VCaP (cell line): ENCODE measurements around the gene HSP90AA1.
A peak's percentile ranks its signal among the peaks of the same experiment; 100 is the strongest.
"Not testable (repeated sequence)": the region's sequence is repeated elsewhere in the genome, so short reads cannot be mapped to it uniquely, and the experiment has no call there.

Experiments used
- H3K27ac ChIP-seq: fragments of 450-650 bp; 2 replicates; pipeline ENCODE4 v1.5.1; 2017
- TF ChIP-seq, protein P1 (sequence below): fragments of 450-650 bp; conservative IDR thresholded peaks from 2 replicates; pipeline ENCODE4 v1.5.1; 2017; ENCODE audit warnings: mild to moderate bottlenecking, moderate library complexity

Gene HSP90AA1

DNA sequence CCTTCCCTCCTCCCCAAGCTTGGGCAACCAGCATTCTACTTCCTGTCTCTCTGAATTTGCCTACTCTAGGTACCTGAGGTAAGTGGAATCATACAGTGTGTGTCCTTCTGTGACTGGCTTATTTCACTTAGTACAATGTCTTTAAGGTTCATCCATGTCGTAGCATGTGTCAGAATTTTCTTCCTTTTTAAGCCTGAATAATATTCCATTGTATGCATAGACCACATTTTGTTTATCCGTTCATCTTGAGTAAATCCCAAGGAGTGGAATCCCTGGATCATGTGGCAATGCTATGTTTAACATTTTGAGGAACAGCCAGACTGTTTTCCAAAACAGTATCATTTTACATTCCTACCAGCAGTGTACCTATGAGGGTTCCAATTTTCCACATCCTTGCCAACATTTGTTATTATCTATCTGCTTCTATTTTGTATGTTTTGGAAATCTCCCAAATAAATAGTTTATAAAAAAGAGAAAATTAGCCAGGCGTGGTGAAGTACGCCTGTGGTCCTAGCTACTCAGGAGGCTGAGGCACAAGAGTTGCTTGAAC, 12.4 kb downstream of the HSP90AA1 start:
- no peak overlapping the region for H3K27ac ChIP-seq

DNA sequence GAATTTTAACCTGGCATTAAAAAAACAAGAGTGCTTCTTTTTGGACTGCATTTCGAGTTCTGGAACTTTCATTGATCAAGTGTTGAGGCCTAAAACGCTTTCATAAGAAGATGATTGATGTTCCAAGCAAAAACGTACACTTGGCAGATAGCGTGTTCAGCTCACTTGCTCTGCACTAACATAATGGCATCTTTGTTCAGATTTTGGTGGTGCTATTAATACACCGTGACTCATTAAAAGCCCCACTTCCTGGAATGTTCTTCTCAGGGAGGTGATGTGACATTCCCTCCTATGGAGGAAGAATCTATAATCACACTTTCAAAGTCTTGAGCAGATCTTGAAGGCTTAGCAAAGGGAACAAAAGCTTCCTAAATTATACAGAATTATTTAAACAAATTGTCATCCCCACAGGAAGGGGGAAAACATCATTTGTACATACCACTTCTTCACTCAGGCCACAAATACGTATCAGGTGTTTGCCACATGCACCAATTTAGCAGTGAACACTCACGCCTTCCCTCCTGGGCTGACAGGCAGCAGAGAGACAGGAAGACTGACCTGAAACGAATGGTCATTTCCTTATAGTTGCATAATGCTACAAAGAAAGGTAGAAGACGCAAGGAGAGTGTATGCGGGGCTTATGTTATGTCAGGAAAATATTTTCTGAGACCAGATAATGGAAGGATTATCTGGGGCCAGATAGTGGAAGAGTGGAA, 15.4 kb downstream of the HSP90AA1 start:
- TF ChIP-seq, protein P1, sequence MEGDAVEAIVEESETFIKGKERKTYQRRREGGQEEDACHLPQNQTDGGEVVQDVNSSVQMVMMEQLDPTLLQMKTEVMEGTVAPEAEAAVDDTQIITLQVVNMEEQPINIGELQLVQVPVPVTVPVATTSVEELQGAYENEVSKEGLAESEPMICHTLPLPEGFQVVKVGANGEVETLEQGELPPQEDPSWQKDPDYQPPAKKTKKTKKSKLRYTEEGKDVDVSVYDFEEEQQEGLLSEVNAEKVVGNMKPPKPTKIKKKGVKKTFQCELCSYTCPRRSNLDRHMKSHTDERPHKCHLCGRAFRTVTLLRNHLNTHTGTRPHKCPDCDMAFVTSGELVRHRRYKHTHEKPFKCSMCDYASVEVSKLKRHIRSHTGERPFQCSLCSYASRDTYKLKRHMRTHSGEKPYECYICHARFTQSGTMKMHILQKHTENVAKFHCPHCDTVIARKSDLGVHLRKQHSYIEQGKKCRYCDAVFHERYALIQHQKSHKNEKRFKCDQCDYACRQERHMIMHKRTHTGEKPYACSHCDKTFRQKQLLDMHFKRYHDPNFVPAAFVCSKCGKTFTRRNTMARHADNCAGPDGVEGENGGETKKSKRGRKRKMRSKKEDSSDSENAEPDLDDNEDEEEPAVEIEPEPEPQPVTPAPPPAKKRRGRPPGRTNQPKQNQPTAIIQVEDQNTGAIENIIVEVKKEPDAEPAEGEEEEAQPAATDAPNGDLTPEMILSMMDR: no peak
- no peak overlapping the region for H3K27ac ChIP-seq

More for the DNA sequence above, 12.4 kb downstream of the HSP90AA1 start:
- TF ChIP-seq, protein P1: no peak

DNA sequence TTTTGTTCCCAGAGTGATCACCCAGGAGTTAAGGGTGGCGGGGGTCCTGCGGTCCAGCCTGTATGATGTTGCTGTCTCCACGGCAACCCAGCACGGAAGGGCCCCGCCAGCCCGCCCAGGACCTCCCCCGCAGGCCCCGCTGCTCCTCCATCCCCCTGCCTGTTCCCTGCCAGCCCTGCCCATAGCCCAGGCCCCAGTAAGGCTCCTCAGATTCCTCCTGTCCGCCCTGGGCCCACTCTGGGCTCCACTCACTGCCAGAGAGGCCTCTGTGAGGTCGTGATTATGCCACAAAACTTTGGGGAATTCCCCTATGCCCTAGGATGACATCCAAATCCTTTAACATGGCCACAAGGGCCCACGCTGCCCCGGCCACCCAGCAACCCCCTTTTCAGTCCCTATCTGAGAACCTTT, 20.8 kb downstream of the HSP90AA1 start:
- H3K27ac ChIP-seq: no peak overlapping the region
- TF ChIP-seq, protein P1: no peak

DNA sequence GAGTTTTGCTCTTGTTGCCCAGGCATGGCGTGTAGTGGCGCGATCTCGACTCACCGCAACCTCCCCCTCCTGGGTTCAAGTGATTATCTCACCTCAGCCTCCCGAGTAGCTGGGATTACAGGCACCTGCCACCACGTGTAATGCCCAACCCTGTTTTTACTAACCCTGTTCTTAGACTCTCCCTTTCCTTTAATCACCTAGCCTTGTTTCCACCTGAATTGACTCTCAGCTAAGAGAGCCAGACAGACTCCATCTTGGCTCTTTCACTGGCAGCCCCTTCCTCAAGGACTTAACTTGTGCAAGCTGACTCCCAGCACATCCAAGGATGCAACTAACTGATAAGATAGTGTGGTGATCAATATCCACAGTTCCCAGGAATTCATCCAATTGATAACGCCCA, 22.3 kb downstream of the HSP90AA1 start:
- not testable (repeated sequence) for H3K27ac ChIP-seq

DNA sequence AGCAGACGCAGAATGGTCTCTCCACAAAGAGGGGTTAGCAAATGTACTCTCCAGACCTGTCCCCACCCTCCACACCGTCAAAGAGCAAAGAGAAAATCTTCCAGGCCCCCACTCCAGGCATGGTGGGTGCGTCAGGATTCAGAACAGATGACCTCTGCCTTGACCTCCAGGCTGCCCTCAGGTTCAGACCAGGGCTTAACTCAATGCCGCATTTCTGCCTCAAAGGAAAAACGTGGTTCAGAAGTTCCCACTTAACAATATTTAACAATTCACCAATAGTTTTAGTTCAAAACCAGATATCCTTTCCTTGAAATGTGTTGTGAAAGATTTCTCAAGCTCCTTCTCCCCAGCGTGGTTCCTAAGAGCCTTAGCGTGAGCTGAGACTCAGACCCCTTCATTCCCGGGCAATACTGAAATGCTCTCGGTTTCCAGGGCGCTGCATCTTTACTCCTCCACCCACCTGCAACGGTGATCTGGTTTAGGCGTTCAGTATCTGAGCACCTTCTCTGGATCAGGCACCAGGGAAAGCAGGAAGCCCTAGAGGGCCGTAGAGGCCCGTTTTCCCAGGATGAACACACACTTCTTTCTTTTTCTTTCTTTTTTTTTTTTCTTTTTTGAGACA, 22.9 kb downstream of the HSP90AA1 start:
- TF ChIP-seq, protein P1: no peak
- peak overlapping the region; percentile 51 for H3K27ac ChIP-seq

DNA sequence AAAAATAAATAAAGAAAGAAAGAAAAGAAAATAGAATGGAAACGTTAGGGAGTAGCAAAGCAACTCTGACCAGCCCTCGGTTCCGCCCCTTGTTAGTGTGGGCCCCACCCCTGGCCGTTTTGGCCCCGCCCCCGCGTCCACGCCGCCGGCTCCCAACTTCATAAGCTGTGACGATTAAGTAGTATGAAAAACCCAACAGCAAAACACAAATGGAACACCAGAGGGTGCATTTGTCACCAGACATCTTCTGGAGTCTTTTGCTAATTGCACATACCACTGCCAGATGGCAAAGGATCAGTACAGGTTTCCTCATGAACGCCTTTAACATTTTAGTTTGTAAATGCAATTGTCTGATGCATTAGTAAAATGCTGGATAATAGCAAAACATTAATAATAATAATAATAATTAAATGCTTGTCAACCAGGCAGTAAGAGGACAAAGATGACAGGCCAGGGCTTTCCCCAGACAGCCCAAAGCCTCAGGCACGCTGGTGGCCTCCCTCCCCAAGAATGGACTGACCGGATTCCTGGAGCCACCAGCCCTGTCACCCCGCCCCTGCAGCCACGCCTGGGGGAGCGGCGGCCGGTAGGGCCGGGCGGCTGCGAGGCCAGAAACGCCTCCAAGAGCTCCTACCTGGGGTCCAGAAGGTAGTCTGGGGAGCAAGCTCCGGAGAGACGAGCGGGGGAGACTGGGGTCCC, 23.6 kb downstream of the HSP90AA1 start:
- peak overlapping the region; percentile 51 for H3K27ac ChIP-seq
- TF ChIP-seq, protein P1: peak; percentile 78

DNA sequence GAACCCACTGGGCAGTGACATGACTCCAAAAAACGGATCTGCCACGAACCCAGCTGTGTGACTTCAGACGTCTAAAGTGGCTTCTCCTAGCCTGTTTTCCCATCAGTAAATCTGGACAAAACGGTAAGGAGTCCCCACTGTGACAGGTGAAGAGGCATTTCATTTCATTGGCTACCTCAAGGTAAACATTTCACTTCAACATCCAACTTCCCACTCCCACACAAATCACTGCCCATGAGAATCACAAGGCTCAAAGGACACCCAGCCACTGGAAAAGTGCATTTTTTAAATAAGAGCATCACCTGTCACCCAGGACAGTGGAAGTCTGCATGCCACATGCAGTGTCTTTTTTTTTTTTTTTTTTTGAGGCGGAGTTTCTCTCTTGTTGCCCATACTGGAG, 27.9 kb downstream of the HSP90AA1 start:
- TF ChIP-seq, protein P1: no peak
- H3K27ac ChIP-seq: no peak overlapping the region
